Measurements from ENCODE around the gene KRT37.

Gene KRT37

GRCh38 chr17:41393826-41394225, 30.6 kb downstream of the KRT37 start:
- Histone ChIP-seq H3K27me3 (ENCODE audit: insufficient read depth, low read length, poor library complexity) (peaks cover 12% of the 10 kb centered on the region), H3K4me3 (ENCODE audit: low read depth in 1 of 2, low read length in 2 of 2) (no peak overlapping the region), H3K9ac (ENCODE audit: low read depth, low read length) (no peak overlapping the region), H3K79me2 (ENCODE audit: insufficient read depth, low read length) (no peaks in the 10 kb centered on the region), H3K4me1 (ENCODE audit: insufficient read depth, low read length) (no peaks in the 10 kb centered on the region), H2AFZ (ENCODE audit: low read depth, low read length) (no peak overlapping the region), H3K36me3 (ENCODE audit: insufficient read depth, low read length) (no peaks in the 10 kb centered on the region), H4K20me1 (ENCODE audit: insufficient read depth, low read length) (no peaks in the 10 kb centered on the region), H3K4me2 (ENCODE audit: insufficient read depth, low read length) (no peak overlapping the region), H3K27ac (ENCODE audit: low read length) (no peak overlapping the region), H3K9me3 (ENCODE audit: insufficient read depth, low read length, severe bottlenecking) (no peaks in the 10 kb centered on the region)
- TF ChIP-seq CTCF (IDR thresholded peaks at IDR 0.05; ENCODE audit: borderline replicate concordance, extremely low read depth, low read length, poor library complexity, severe bottlenecking) (no peak), EZH2 (IDR thresholded peaks at IDR 0.05; ENCODE audit: borderline replicate concordance, low read depth, low read length, severe bottlenecking) (no peak)
- no peak for DNase-seq
- ATAC-seq (ENCODE audit: insufficient read depth, low read depth), result no peak

GRCh38 chr17:41393294-41393693, 31.1 kb downstream of the KRT37 start:
- no peaks in the 10 kb centered on the region for H4K20me1 ChIP-seq (ENCODE audit: insufficient read depth, low read length)
- TF ChIP-seq EZH2 (IDR thresholded peaks at IDR 0.05; ENCODE audit: borderline replicate concordance, low read depth, low read length, severe bottlenecking), result no peak
- TF ChIP-seq CTCF (IDR thresholded peaks at IDR 0.05; ENCODE audit: borderline replicate concordance, extremely low read depth, low read length, poor library complexity, severe bottlenecking), result no peak

GRCh38 chr17:41392278-41392677, 32.1 kb downstream of the KRT37 start:
- no peak overlapping the region for H3K27ac ChIP-seq (ENCODE audit: low read length)
- no peaks in the 10 kb centered on the region for H3K36me3 ChIP-seq (ENCODE audit: insufficient read depth, low read length)
- TF ChIP-seq CTCF (IDR thresholded peaks at IDR 0.05; ENCODE audit: borderline replicate concordance, extremely low read depth, low read length, poor library complexity, severe bottlenecking), result no peak
- TF ChIP-seq EZH2 (IDR thresholded peaks at IDR 0.05; ENCODE audit: borderline replicate concordance, low read depth, low read length, severe bottlenecking), result no peak
- H3K27me3 ChIP-seq (ENCODE audit: insufficient read depth, low read length, poor library complexity), result peaks cover 12% of the 10 kb centered on the region
- H2AFZ ChIP-seq (ENCODE audit: low read depth, low read length), result no peak overlapping the region
- ATAC-seq (ENCODE audit: insufficient read depth, low read depth) (no peak), DNase-seq (no peak)
- no peaks in the 10 kb centered on the region for H3K79me2 ChIP-seq (ENCODE audit: insufficient read depth, low read length)
- H3K4me1 ChIP-seq (ENCODE audit: insufficient read depth, low read length), result no peaks in the 10 kb centered on the region
- no peaks in the 10 kb centered on the region for H4K20me1 ChIP-seq (ENCODE audit: insufficient read depth, low read length)
- H3K9ac ChIP-seq (ENCODE audit: low read depth, low read length), result no peak overlapping the region
- H3K4me3 ChIP-seq (ENCODE audit: low read depth in 1 of 2, low read length in 2 of 2), result no peak overlapping the region
- H3K9me3 ChIP-seq (ENCODE audit: insufficient read depth, low read length, severe bottlenecking), result no peaks in the 10 kb centered on the region
- no peak overlapping the region for H3K4me2 ChIP-seq (ENCODE audit: insufficient read depth, low read length)

More at GRCh38 chr17:41393294-41393693, 31.1 kb downstream of the KRT37 start:
- Histone ChIP-seq H3K4me1 (ENCODE audit: insufficient read depth, low read length) (no peaks in the 10 kb centered on the region), H3K4me3 (ENCODE audit: low read depth in 1 of 2, low read length in 2 of 2) (no peak overlapping the region), H3K27ac (ENCODE audit: low read length) (no peak overlapping the region), H3K27me3 (ENCODE audit: insufficient read depth, low read length, poor library complexity) (peaks cover 12% of the 10 kb centered on the region), H3K4me2 (ENCODE audit: insufficient read depth, low read length) (no peak overlapping the region), H3K9ac (ENCODE audit: low read depth, low read length) (no peak overlapping the region), H2AFZ (ENCODE audit: low read depth, low read length) (no peak overlapping the region), H3K79me2 (ENCODE audit: insufficient read depth, low read length) (no peaks in the 10 kb centered on the region), H3K9me3 (ENCODE audit: insufficient read depth, low read length, severe bottlenecking) (no peaks in the 10 kb centered on the region), H3K36me3 (ENCODE audit: insufficient read depth, low read length) (no peaks in the 10 kb centered on the region)
- ATAC-seq (ENCODE audit: insufficient read depth, low read depth) (no peak), DNase-seq (no peak)

GRCh38 chr17:41391535-41391934, 32.9 kb downstream of the KRT37 start:
- H3K79me2 ChIP-seq (ENCODE audit: insufficient read depth, low read length), result no peaks in the 10 kb centered on the region
- DNase-seq, result no peak
- peaks cover 3% of the 10 kb centered on the region for H3K9me3 ChIP-seq (ENCODE audit: insufficient read depth, low read length, severe bottlenecking)
- no peak for TF ChIP-seq CTCF (IDR thresholded peaks at IDR 0.05; ENCODE audit: borderline replicate concordance, extremely low read depth, low read length, poor library complexity, severe bottlenecking)
- TF ChIP-seq EZH2 (IDR thresholded peaks at IDR 0.05; ENCODE audit: borderline replicate concordance, low read depth, low read length, severe bottlenecking), result no peak
- no peaks in the 10 kb centered on the region for H3K4me1 ChIP-seq (ENCODE audit: insufficient read depth, low read length)
- no peaks in the 10 kb centered on the region for H3K36me3 ChIP-seq (ENCODE audit: insufficient read depth, low read length)
- H3K4me2 ChIP-seq (ENCODE audit: insufficient read depth, low read length), result no peak overlapping the region
- peaks cover 9% of the 10 kb centered on the region for H3K27me3 ChIP-seq (ENCODE audit: insufficient read depth, low read length, poor library complexity)
- H3K4me3 ChIP-seq (ENCODE audit: low read depth in 1 of 2, low read length in 2 of 2), result no peak overlapping the region
- ATAC-seq (ENCODE audit: insufficient read depth, low read depth), result no peak
- H3K27ac ChIP-seq (ENCODE audit: low read length), result no peak overlapping the region
- H4K20me1 ChIP-seq (ENCODE audit: insufficient read depth, low read length), result no peaks in the 10 kb centered on the region
- no peak overlapping the region for H3K9ac ChIP-seq (ENCODE audit: low read depth, low read length)
- no peak overlapping the region for H2AFZ ChIP-seq (ENCODE audit: low read depth, low read length)
